ENCODE data around the gene ZNF385A. TPM values are rescaled to one million over a fixed set of nuclear protein-coding genes. Genes with fewer than 3 reads are reported as not detected.

The ZNF385A gene
- total and polyA plus RNA-seq, 2 of the 13 experiments (the other 11 are each of a cell fraction or from before 2014, with no cell fraction given) = 0.44 to 0.67 TPM

DNA sequence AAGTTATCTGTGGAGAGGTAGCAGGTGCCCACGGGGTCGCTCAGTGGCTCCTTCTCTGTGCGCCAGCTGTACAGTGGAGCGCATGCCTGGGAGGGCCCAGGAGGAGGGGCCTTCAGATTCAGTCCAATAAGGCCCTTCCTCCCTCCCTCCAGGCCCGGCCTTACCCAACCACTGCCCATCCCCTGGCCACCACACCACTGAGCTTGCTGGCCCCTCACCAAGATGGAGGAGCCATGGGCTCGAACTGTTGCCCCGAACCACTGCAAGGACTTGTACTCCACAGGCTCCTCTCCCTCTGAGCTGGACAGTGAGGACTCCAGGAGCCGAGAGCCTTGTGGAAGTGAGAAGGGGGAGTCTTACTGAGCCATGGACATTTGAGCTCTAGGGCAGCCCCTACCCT, 24.7 kb upstream of the ZNF385A start (continued):
- TF ChIP-seq, protein P1, sequence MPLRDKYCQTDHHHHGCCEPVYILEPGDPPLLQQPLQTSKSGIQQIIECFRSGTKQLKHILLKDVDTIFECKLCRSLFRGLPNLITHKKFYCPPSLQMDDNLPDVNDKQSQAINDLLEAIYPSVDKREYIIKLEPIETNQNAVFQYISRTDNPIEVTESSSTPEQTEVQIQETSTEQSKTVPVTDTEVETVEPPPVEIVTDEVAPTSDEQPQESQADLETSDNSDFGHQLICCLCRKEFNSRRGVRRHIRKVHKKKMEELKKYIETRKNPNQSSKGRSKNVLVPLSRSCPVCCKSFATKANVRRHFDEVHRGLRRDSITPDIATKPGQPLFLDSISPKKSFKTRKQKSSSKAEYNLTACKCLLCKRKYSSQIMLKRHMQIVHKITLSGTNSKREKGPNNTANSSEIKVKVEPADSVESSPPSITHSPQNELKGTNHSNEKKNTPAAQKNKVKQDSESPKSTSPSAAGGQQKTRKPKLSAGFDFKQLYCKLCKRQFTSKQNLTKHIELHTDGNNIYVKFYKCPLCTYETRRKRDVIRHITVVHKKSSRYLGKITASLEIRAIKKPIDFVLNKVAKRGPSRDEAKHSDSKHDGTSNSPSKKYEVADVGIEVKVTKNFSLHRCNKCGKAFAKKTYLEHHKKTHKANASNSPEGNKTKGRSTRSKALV (CRISPR knock-in tag; IDR thresholded peaks at IDR 0.05) = no peak
- TF ChIP-seq MYNN (CRISPR knock-in tag; IDR thresholded peaks at IDR 0.05; ENCODE audit: low read depth) (no peak), TBP (CRISPR knock-in tag; IDR thresholded peaks at IDR 0.05) (no peak), JDP2 (CRISPR knock-in tag; IDR thresholded peaks at IDR 0.05; ENCODE audit: borderline replicate concordance) (no peak), SIN3B (IDR thresholded peaks at IDR 0.05; ENCODE audit: low read length) (no peak), SCMH1 (CRISPR knock-in tag; IDR thresholded peaks at IDR 0.05; ENCODE audit: borderline replicate concordance) (no peak), GZF1 (CRISPR knock-in tag; IDR thresholded peaks at IDR 0.05) (no peak), KLF12 (CRISPR knock-in tag; IDR thresholded peaks at IDR 0.05; ENCODE audit: borderline replicate concordance) (no peak), TOE1 (CRISPR knock-in tag; IDR thresholded peaks at IDR 0.05) (no peak), ZBTB38 (CRISPR knock-in tag; IDR thresholded peaks at IDR 0.05) (no peak), ZNF672 (CRISPR knock-in tag; IDR thresholded peaks at IDR 0.05) (no peak), ZNF850 (CRISPR knock-in tag; conservative IDR thresholded peaks at IDR 0.05) (no peak)

DNA sequence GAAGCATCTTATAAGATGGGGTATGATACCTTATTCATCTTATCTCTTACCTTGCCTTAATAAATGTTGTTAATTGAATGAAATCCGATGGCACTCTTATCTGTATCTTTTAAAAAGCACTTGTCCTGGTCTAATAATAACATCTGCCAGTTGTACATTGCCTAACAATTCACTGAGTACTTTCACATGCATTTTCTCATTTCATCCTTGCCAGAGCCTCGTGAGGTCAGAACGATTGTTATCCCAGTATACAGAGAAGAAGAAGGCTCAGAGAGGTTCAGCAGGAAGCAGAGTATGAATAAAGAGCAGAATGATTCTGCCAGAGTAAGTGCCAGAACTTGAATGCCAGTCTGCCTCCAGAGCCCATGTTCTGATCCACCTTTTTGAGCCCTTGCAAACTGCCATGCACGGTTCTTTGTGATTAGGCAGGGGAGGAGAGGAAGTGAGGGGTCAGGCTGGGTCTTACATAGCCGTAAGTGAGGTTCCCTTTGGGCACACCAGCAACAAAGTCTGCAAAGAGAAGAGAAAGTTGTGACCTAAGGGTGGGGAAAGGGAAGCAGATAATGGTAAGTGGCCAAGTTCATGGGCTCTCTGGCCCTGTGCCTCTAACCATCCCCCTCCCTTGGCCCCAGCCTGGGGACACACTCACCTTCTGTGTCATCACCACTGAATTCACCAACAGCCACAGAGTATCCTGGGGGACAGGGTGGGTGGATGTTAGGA, 22.8 kb upstream of the ZNF385A start:
- Histone ChIP-seq H3K4me3 (replicated peaks in 1 of 3; ENCODE audit: insufficient read depth in 1 of 3, low read depth in 2 of 3, low read length in 3 of 3) (no peak overlapping the region), H2AFZ (ENCODE audit: low read length) (no peak overlapping the region), H3K27ac (ENCODE audit: extremely low read length, insufficient read depth, low read length) (no peak overlapping the region), H3K27me3 (ENCODE audit: control insufficient read depth in 1 of 2, insufficient read depth in 2 of 2, low read length in 2 of 2) (peaks cover 0 to 3% of the 10 kb centered on the region in 2 experiments; a peak in 2 of 5 replicates), H3K9ac (ENCODE audit: insufficient read depth, low read depth, low read length) (no peak overlapping the region), H3K9me3 (ENCODE audit: low read length) (no peaks in the 10 kb centered on the region), H3K4me2 (ENCODE audit: low read depth, low read length) (no peak overlapping the region), H4K20me1 (ENCODE audit: insufficient read depth, low read length) (no peaks in the 10 kb centered on the region), H3K79me2 (ENCODE audit: insufficient read depth, low read length) (no peaks in the 10 kb centered on the region), H3K36me3 (replicated peaks in 1 of 2; ENCODE audit: control insufficient read depth in 1 of 2, insufficient read depth in 2 of 2, low read length in 2 of 2) (no peaks in the 10 kb centered on the region), H3K4me1 (ENCODE audit: insufficient read depth, low read length) (no peaks in the 10 kb centered on the region)
- BruUV-seq (replicated peaks) = no TSS peak
- in situ Hi-C loops (cut with HindIII; ENCODE audit: extremely low pct_ligation_motif_present, low pct_unique_long_range_greater_than_20kb) = no loop called here
- ATAC-seq (no peak), DNase-seq (ENCODE audit: low spot score) (no peak), FAIRE-seq (no peak)
- ChIA-PET CTCF (ENCODE audit: low intra/inter-chr PET ratio, low total read pairs) (no interaction called here), POLR2A (no interaction called here)
- under 1% methylated on average over 5 of the region's 5 CpGs for WGBS (ENCODE audit: low lambda C conversion rate)
- intact Hi-C loops (cut with micrococcal nuclease; ENCODE audit: unreplicated experiment) = no loop called here
- TF ChIP-seq, protein P2, sequence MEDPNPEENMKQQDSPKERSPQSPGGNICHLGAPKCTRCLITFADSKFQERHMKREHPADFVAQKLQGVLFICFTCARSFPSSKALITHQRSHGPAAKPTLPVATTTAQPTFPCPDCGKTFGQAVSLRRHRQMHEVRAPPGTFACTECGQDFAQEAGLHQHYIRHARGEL (CRISPR knock-in tag; IDR thresholded peaks at IDR 0.05) = no peak
- TF ChIP-seq, protein P3, sequence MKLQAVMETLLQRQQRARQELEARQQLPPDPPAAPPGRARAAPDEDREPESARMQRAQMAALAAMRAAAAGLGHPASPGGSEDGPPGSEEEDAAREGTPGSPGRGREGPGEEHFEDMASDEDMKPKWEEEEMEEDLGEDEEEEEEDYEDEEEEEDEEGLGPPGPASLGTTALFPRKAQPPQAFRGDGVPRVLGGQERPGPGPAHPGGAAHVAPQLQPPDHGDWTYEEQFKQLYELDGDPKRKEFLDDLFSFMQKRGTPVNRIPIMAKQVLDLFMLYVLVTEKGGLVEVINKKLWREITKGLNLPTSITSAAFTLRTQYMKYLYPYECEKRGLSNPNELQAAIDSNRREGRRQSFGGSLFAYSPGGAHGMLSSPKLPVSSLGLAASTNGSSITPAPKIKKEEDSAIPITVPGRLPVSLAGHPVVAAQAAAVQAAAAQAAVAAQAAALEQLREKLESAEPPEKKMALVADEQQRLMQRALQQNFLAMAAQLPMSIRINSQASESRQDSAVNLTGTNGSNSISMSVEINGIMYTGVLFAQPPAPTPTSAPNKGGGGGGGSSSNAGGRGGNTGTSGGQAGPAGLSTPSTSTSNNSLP (IDR thresholded peaks at IDR 0.05; ENCODE audit: low read depth, low read length) = no peak
- TF ChIP-seq ZBTB42 (CRISPR knock-in tag; IDR thresholded peaks at IDR 0.05) = no peak
- no peak for TF ChIP-seq SATB2 (CRISPR knock-in tag; IDR thresholded peaks at IDR 0.05)
- TF ChIP-seq ZNF564 (CRISPR knock-in tag; IDR thresholded peaks at IDR 0.05) = no peak
- no peak for TF ChIP-seq U2AF1 (optimal IDR thresholded peaks at IDR 0.05; ENCODE audit: low read depth, low read length)
- TF ChIP-seq, protein P4, sequence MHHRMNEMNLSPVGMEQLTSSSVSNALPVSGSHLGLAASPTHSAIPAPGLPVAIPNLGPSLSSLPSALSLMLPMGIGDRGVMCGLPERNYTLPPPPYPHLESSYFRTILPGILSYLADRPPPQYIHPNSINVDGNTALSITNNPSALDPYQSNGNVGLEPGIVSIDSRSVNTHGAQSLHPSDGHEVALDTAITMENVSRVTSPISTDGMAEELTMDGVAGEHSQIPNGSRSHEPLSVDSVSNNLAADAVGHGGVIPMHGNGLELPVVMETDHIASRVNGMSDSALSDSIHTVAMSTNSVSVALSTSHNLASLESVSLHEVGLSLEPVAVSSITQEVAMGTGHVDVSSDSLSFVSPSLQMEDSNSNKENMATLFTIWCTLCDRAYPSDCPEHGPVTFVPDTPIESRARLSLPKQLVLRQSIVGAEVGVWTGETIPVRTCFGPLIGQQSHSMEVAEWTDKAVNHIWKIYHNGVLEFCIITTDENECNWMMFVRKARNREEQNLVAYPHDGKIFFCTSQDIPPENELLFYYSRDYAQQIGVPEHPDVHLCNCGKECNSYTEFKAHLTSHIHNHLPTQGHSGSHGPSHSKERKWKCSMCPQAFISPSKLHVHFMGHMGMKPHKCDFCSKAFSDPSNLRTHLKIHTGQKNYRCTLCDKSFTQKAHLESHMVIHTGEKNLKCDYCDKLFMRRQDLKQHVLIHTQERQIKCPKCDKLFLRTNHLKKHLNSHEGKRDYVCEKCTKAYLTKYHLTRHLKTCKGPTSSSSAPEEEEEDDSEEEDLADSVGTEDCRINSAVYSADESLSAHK (CRISPR knock-in tag; IDR thresholded peaks at IDR 0.05; ENCODE audit: borderline replicate concordance) = no peak

Data from HepG2 (cell line).